Astrocyte (in vitro differentiated cells and primary cell): ENCODE data around the gene SBNO2. TPM values are rescaled to one million over a fixed set of nuclear protein-coding genes. Genes with fewer than 3 reads are reported as not detected.
"Not testable (repeated sequence)": the region's sequence is repeated elsewhere in the genome, so short reads cannot be mapped to it uniquely, and the experiment has no call there.

ENCODE experiments used
- DNase-seq: peaks from one replicate; pipeline ENCODE4 v3.0.0-alpha.2; 2010; ENCODE audit warnings: low read depth
- FAIRE-seq: peaks from 2 replicates; lab custom pipeline; 2011; peaks lifted over from hg19 to GRCh38; lab: Jason Lieb, UNC
- H2AFZ ChIP-seq: 2 replicates; pipeline ENCODE4 v1.6.0; 2012; ENCODE audit warnings: low read depth, low read length, inconsistent platforms
- H3K27ac ChIP-seq: 2 replicates; pipeline ENCODE4 v1.5.1; 2011; ENCODE audit warnings: low read depth, low read length, inconsistent platforms
- H3K27me3 ChIP-seq: 2 replicates; pipeline ENCODE4 v1.6.0; 2011; ENCODE audit warnings: low read length, inconsistent platforms; ENCODE audit not compliant: insufficient read depth
- H3K36me3 ChIP-seq: 2 replicates; pipeline ENCODE4 v1.5.1; 2011; ENCODE audit warnings: low read length, inconsistent platforms; ENCODE audit not compliant: insufficient read depth
- H3K4me1 ChIP-seq: 2 replicates; pipeline ENCODE4 v1.5.1; 2011; ENCODE audit warnings: low read length, inconsistent platforms; ENCODE audit not compliant: insufficient read depth
- H3K4me2 ChIP-seq: 2 replicates; pipeline ENCODE4 v1.6.0; 2012; ENCODE audit warnings: low read length, inconsistent platforms
- H3K4me3 ChIP-seq: 2 replicates; pipeline ENCODE4 v1.5.1; 2011; ENCODE audit warnings: low read depth, mild to moderate bottlenecking, low read length, inconsistent platforms; ENCODE audit not compliant: insufficient read depth
- H3K79me2 ChIP-seq: 2 replicates; pipeline ENCODE4 v1.6.0; 2012; ENCODE audit warnings: mild to moderate bottlenecking, low read length, inconsistent platforms; ENCODE audit not compliant: insufficient read depth
- H3K9ac ChIP-seq: 2 replicates; pipeline ENCODE4 v1.6.0; 2012; ENCODE audit warnings: mild to moderate bottlenecking, low read length, inconsistent platforms
- H3K9me3 ChIP-seq: 2 replicates; pipeline ENCODE4 v1.5.1; 2012; ENCODE audit warnings: low read depth, mild to moderate bottlenecking, low read length, inconsistent platforms; ENCODE audit not compliant: insufficient read depth
- H4K20me1 ChIP-seq: 2 replicates; pipeline ENCODE4 v1.6.0; 2012; ENCODE audit warnings: low read length, inconsistent platforms; ENCODE audit not compliant: insufficient read depth
- H3K27ac Mint-ChIP-seq: one replicate; pipeline ENCODE4 v1.8.0; 2021; ENCODE audit warnings: mild to moderate bottlenecking, mixed read lengths; ENCODE audit not compliant: unreplicated experiment
- H3K27me3 Mint-ChIP-seq: one replicate; pipeline ENCODE4 v1.8.0; 2021; ENCODE audit warnings: low read depth, mixed read lengths; ENCODE audit not compliant: unreplicated experiment
- H3K36me3 Mint-ChIP-seq: one replicate; pipeline ENCODE4 v1.8.0; 2021; ENCODE audit warnings: low read depth, mixed read lengths; ENCODE audit not compliant: unreplicated experiment
- H3K4me1 Mint-ChIP-seq: one replicate; pipeline ENCODE4 v1.8.0; 2021; ENCODE audit warnings: low read depth, mixed read lengths; ENCODE audit not compliant: unreplicated experiment
- H3K4me3 Mint-ChIP-seq: one replicate; pipeline ENCODE4 v1.8.0; 2021; ENCODE audit warnings: mild to moderate bottlenecking, moderate library complexity, mixed read lengths; ENCODE audit not compliant: unreplicated experiment
- H3K9me3 Mint-ChIP-seq: one replicate; pipeline ENCODE4 v1.8.0; 2021; ENCODE audit warnings: mild to moderate bottlenecking, mixed read lengths; ENCODE audit not compliant: unreplicated experiment
- EZH2 ChIP-seq: IDR thresholded peaks from 2 replicates; pipeline ENCODE4 v1.6.1; 2012; ENCODE audit warnings: mild to moderate bottlenecking, low read length, inconsistent platforms; ENCODE audit not compliant: insufficient read depth
- total RNA-seq: library from RNA; stranded (reverse); gene quantifications from 2 replicates; pipeline ENCODE4 v1.2.1, GENCODE V29; 2021
- TF ChIP-seq, protein P1 (sequence below): IDR thresholded peaks from 2 replicates; pipeline ENCODE4 v1.5.1; 2011; ENCODE audit warnings: low read depth, mild to moderate bottlenecking, inconsistent platforms, low read length, moderate library complexity; ENCODE audit not compliant: insufficient read depth

Gene SBNO2
- total RNA-seq, 1 donor from 2014 or later = 39.3 TPM

DNA sequence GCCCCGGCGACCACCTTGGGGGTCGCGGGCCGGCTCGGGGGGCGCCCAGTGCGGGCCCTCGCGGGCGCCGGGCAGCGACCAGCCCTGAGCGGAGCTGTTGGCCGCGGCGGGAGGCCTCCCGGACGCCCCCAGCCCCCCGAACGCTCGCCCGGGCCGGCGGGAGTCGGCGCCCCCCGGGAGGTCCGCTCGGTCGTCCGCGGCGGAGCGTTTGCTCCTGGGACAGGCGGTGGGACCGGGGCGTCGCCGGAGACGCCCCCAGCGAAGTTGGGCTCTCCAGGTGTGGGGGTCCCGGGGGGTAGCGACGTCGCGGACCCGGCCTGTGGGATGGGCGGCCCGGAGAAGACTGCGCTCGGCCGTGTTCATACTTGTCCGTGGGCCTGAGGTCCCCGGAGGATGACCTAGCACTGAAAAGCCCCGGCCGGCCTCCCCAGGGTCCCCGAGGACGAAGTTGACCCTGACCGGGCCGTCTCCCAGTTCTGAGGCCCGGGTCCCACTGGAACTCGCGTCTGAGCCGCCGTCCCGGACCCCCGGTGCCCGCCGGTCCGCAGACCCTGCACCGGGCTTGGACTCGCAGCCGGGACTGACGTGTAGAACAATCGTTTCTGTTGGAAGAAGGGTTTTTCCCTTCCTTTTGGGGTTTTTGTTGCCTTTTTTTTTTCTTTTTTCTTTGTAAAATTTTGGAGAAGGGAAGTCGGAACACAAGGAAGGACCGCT, 32.2 kb upstream of the SBNO2 start:
- Mint-ChIP-seq H3K27ac (peak overlapping the region; percentile 86), H3K4me3 (peak overlapping the region; percentile 98), H3K9me3 (no peaks in the 10 kb centered on the region), H3K36me3 (peaks cover 2% of the 10 kb centered on the region), H3K4me1 (peaks cover 18% of the 10 kb centered on the region), H3K27me3 (no peaks in the 10 kb centered on the region)
- TF ChIP-seq, protein P1, sequence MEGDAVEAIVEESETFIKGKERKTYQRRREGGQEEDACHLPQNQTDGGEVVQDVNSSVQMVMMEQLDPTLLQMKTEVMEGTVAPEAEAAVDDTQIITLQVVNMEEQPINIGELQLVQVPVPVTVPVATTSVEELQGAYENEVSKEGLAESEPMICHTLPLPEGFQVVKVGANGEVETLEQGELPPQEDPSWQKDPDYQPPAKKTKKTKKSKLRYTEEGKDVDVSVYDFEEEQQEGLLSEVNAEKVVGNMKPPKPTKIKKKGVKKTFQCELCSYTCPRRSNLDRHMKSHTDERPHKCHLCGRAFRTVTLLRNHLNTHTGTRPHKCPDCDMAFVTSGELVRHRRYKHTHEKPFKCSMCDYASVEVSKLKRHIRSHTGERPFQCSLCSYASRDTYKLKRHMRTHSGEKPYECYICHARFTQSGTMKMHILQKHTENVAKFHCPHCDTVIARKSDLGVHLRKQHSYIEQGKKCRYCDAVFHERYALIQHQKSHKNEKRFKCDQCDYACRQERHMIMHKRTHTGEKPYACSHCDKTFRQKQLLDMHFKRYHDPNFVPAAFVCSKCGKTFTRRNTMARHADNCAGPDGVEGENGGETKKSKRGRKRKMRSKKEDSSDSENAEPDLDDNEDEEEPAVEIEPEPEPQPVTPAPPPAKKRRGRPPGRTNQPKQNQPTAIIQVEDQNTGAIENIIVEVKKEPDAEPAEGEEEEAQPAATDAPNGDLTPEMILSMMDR = no peak
- no peak for TF ChIP-seq EZH2
- Histone ChIP-seq H4K20me1 (peaks cover 41% of the 10 kb centered on the region), H3K79me2 (peaks cover 52% of the 10 kb centered on the region), H3K4me2 (peak overlapping the region; percentile 99), H3K4me3 (peak overlapping the region; percentile 79), H3K4me1 (peaks cover 31% of the 10 kb centered on the region), H3K27ac (peak overlapping the region; percentile 63), H3K36me3 (no peaks in the 10 kb centered on the region), H2AFZ (no peak overlapping the region), H3K27me3 (no peaks in the 10 kb centered on the region), H3K9ac (peak overlapping the region; percentile 83), H3K9me3 (no peaks in the 10 kb centered on the region)
- DNase-seq = no peak
- FAIRE-seq = no peak

GRCh38 chr19:1205114-1206099, 31.3 kb upstream of the SBNO2 start, which contains the start of gene STK11:
Gene STK11 (plus strand): TSS chr19:1205778. CDS start chr19:1206914, 1,136 bp downstream.
- Histone ChIP-seq H3K79me2 (peaks cover 43% of the 10 kb centered on the region), H3K27me3 (no peaks in the 10 kb centered on the region), H3K9me3 (no peaks in the 10 kb centered on the region), H3K36me3 (no peaks in the 10 kb centered on the region), H3K9ac (peak within 1 kb of the TSS; percentile 83), H4K20me1 (peaks cover 40% of the 10 kb centered on the region), H3K4me3 (peak within 1 kb of the TSS; percentile 79), H3K4me1 (peaks cover 30% of the 10 kb centered on the region), H3K27ac (peak within 1 kb of the TSS; percentile 63), H2AFZ (peak within 1 kb of the TSS; percentile 64), H3K4me2 (peak within 1 kb of the TSS; percentile 99)
- Mint-ChIP-seq H3K27ac (peak within 1 kb of the TSS; percentile 86), H3K27me3 (no peaks in the 10 kb centered on the region), H3K9me3 (no peaks in the 10 kb centered on the region), H3K4me1 (peaks cover 17% of the 10 kb centered on the region), H3K36me3 (peaks cover 2% of the 10 kb centered on the region), H3K4me3 (peak within 1 kb of the TSS; percentile 98)
- FAIRE-seq = no peak
- no peak for TF ChIP-seq EZH2
- TF ChIP-seq, protein P1 = no peak
- peak; percentile 88 for DNase-seq

DNA sequence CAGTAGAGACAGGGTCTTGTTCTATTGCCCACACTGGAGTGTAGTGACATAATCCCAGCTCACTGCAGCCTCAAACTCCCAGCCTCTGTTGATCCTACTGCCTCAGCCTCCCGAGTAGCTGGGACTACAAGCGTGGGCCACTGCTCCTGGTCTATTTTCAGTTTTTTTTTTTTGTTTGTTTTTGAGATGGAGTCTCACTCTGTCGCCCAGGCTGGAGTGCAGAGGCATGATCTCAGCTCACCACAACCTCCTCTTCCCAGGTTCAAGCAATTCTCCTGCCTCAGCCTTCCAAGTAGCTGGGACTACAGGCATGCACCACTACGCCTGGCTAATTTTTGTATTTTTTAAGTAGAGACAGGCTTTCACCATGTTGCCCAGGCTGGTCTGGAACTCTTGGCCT, 26.5 kb upstream of the SBNO2 start:
- not testable (repeated sequence) for FAIRE-seq, H3K27me3 ChIP-seq, H3K9me3 Mint-ChIP-seq, H4K20me1 ChIP-seq, H3K79me2 ChIP-seq, H3K4me1 Mint-ChIP-seq, H3K9ac ChIP-seq, H3K27ac Mint-ChIP-seq, H3K9me3 ChIP-seq, H3K4me3 Mint-ChIP-seq, H3K27me3 Mint-ChIP-seq, DNase-seq, H3K36me3 ChIP-seq, H3K4me3 ChIP-seq, H3K36me3 Mint-ChIP-seq, H2AFZ ChIP-seq, H3K27ac ChIP-seq, H3K4me2 ChIP-seq
- peaks cover 11% of the 10 kb centered on the region for H3K4me1 ChIP-seq
